ENCODE results near the gene RPL5. TPM values are rescaled to one million over a fixed set of nuclear protein-coding genes. Genes with fewer than 3 reads are reported as not detected.
A peak's percentile ranks its signal among the peaks of the same experiment; 100 is the strongest.

RPL5 gene
- polyA plus RNA-seq, 3 donors = 921 to 1,114 (median 953) TPM

DNA sequence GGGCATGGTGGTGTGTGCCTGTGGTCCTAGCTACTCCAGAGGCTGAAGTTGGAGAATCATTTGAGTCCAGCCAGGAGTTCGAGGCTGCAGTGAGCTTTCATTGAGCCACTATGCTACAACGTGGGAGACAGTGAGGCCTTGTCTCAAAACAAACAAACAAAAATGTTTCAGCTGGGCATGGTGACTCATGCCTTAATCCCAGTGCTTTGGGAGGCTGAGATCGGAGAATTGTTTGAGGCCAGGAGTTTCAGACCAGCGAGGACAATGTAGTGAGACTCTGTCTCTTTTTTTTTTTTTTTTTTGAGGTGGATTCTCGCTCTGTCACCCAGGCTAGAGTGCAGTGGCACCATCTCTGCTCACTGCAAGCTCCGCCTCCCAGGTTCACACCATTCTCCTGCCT lies 5.0 kb upstream of the RPL5 start:
- peaks cover 0 to 4% (median 2%) of the 10 kb centered on the region in 3 donors for H3K27me3 Mint-ChIP-seq (ENCODE audit: low read depth in 3 of 3)
- no peak overlapping the region for H3K4me3 ChIP-seq (replicated peaks in 1 of 3; ENCODE audit: low read depth in 2 of 3, low read length in 3 of 3)
- H3K4me1 Mint-ChIP-seq = no peaks in the 10 kb centered on the region
- no peaks in the 10 kb centered on the region for H3K36me3 Mint-ChIP-seq
- peaks cover 0 to 4% (median 0%) of the 10 kb centered on the region in 7 donors for H3K9me3 Mint-ChIP-seq
- H3K36me3 ChIP-seq (replicated peaks in 1 of 2; ENCODE audit: control insufficient read depth in 1 of 2, insufficient read depth in 2 of 2, low read length in 2 of 2) = no peaks in the 10 kb centered on the region
- no peak overlapping the region for H3K4me2 ChIP-seq (replicated peaks; ENCODE audit: extremely low read depth, low read length, poor library complexity, severe bottlenecking)
- TF ChIP-seq, protein P1, sequence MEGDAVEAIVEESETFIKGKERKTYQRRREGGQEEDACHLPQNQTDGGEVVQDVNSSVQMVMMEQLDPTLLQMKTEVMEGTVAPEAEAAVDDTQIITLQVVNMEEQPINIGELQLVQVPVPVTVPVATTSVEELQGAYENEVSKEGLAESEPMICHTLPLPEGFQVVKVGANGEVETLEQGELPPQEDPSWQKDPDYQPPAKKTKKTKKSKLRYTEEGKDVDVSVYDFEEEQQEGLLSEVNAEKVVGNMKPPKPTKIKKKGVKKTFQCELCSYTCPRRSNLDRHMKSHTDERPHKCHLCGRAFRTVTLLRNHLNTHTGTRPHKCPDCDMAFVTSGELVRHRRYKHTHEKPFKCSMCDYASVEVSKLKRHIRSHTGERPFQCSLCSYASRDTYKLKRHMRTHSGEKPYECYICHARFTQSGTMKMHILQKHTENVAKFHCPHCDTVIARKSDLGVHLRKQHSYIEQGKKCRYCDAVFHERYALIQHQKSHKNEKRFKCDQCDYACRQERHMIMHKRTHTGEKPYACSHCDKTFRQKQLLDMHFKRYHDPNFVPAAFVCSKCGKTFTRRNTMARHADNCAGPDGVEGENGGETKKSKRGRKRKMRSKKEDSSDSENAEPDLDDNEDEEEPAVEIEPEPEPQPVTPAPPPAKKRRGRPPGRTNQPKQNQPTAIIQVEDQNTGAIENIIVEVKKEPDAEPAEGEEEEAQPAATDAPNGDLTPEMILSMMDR (IDR thresholded peaks at IDR 0.05) = no peak
- H2AFZ ChIP-seq (ENCODE audit: insufficient read depth, low read depth, low read length, poor library complexity, severe bottlenecking) = no peak overlapping the region
- WGBS (ENCODE audit: insufficient coverage) = no CpG with 5 or more reads among the region's 6 CpGs
- intact Hi-C loops (cut with micrococcal nuclease) = no loop called here
- no peaks in the 10 kb centered on the region for H3K27me3 ChIP-seq (ENCODE audit: control insufficient read depth in 2 of 2, insufficient read depth in 2 of 2, low read length in 2 of 2)
- H3K9ac ChIP-seq (ENCODE audit: insufficient read depth, low read length, poor library complexity, severe bottlenecking) = no peak overlapping the region
- H3K4me3 Mint-ChIP-seq = no peak overlapping the region
- no peak for DNase-seq
- H3K4me1 ChIP-seq (ENCODE audit: control insufficient read depth in 1 of 2, insufficient read depth in 2 of 2, low read length in 2 of 2) = peaks cover 0 to 5% of the 10 kb centered on the region in 2 donors
- no peaks in the 10 kb centered on the region for H4K20me1 ChIP-seq (ENCODE audit: insufficient read depth, low read length)
- H3K27ac Mint-ChIP-seq = no peak overlapping the region
- no peaks in the 10 kb centered on the region for H3K9me3 ChIP-seq (replicated peaks in 1 of 2; ENCODE audit: control insufficient read depth in 1 of 2, insufficient read depth in 1 of 2, low read length in 2 of 2)
- H3K79me2 ChIP-seq (ENCODE audit: insufficient read depth, low read length) = peaks cover under 1% of the 10 kb centered on the region
- H3K27ac ChIP-seq (ENCODE audit: low read depth in 1 of 2, low read length in 2 of 2) = no peak overlapping the region

DNA sequence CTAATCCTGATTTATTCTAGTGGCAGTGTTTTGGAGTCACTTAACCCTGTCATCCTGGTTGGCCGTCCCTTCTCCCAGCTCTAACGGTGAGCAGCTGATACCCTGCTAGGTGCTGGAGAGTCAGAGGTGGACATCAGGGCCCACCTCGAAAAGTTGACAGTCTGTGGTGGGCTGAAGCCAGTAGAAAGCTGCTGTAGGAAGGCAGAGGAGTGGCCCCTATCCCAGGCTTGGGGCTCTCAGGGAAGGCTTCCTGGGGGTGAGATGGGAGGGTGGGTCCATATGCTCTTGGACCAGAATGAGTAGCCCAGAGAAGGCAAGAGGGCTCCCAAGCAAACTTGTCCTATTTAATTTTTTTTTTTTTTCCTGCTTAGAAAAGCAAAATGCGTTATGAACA lies 475 bp upstream of the RPL5 start:
- Histone ChIP-seq H3K27me3 (ENCODE audit: control insufficient read depth in 2 of 2, insufficient read depth in 2 of 2, low read length in 2 of 2) (no peaks in the 10 kb centered on the region), H3K4me3 (replicated peaks in 1 of 3; ENCODE audit: low read depth in 2 of 3, low read length in 3 of 3) (peak overlapping the region in 1 of 3 experiments; percentile 99), H3K4me1 (ENCODE audit: control insufficient read depth in 1 of 2, insufficient read depth in 2 of 2, low read length in 2 of 2) (peaks cover 11 to 23% of the 10 kb centered on the region in 2 donors), H2AFZ (ENCODE audit: insufficient read depth, low read depth, low read length, poor library complexity, severe bottlenecking) (peak overlapping the region; percentile 84), H4K20me1 (ENCODE audit: insufficient read depth, low read length) (peaks cover 33% of the 10 kb centered on the region), H3K36me3 (replicated peaks in 1 of 2; ENCODE audit: control insufficient read depth in 1 of 2, insufficient read depth in 2 of 2, low read length in 2 of 2) (peaks cover 25 to 30% of the 10 kb centered on the region in 2 donors), H3K27ac (ENCODE audit: low read depth in 1 of 2, low read length in 2 of 2) (peak overlapping the region in 1 of 2 donors; percentile 2), H3K9ac (ENCODE audit: insufficient read depth, low read length, poor library complexity, severe bottlenecking) (no peak overlapping the region), H3K9me3 (replicated peaks in 1 of 2; ENCODE audit: control insufficient read depth in 1 of 2, insufficient read depth in 1 of 2, low read length in 2 of 2) (no peaks in the 10 kb centered on the region), H3K4me2 (replicated peaks; ENCODE audit: extremely low read depth, low read length, poor library complexity, severe bottlenecking) (peak overlapping the region; percentile 91), H3K79me2 (ENCODE audit: insufficient read depth, low read length) (peaks cover 46% of the 10 kb centered on the region)
- no peak for DNase-seq
- intact Hi-C loops (cut with micrococcal nuclease) = no loop called here
- H3K4me1 Mint-ChIP-seq = peaks cover 28% of the 10 kb centered on the region
- TF ChIP-seq, protein P1 (IDR thresholded peaks at IDR 0.05) = no peak
- peaks cover 0 to 3% (median 0%) of the 10 kb centered on the region in 3 donors for H3K27me3 Mint-ChIP-seq (ENCODE audit: low read depth in 3 of 3)
- peaks cover 23 to 26% of the 10 kb centered on the region in 2 donors for H3K36me3 Mint-ChIP-seq
- H3K9me3 Mint-ChIP-seq = no peaks in the 10 kb centered on the region
- 42% methylated on average over 2 of the region's 4 CpGs for WGBS (ENCODE audit: insufficient coverage)
- peak overlapping the region in 3 of 7 donors; percentile 52 to 99 (median 82) for H3K27ac Mint-ChIP-seq
- H3K4me3 Mint-ChIP-seq = peak overlapping the region; percentile 98

Data from CD14-positive monocyte (primary cell).